Adrenal gland (tissue), 12 donors: ENCODE data around the gene PTPRD. TPM values are rescaled to one million over a fixed set of nuclear protein-coding genes. Genes with fewer than 3 reads are reported as not detected.
"Not testable (repeated sequence)": the region's sequence is repeated elsewhere in the genome, so short reads cannot be mapped to it uniquely, and the experiment has no call there.

Experiments used
- DNase-seq, 7 donors: peaks; one replicate each; pipeline ENCODE4 v3.0.0-alpha.2; 2019 to 2020
- H3K27ac ChIP-seq, 5 donors: fragments of 200-600 bp; sonication (generic) in 4 of 5; 1 replicate in 3 of 5; 2 replicates in 2 of 5; pipeline versions ENCODE4 v1.5.1 to v1.8.0; 2016 to 2020; ENCODE audit warnings: mild to moderate bottlenecking in 1 of 5
- H3K27me3 ChIP-seq: fragments of 200-600 bp; 2 replicates; pipeline ENCODE4 v1.8.0; 2021
- H3K36me3 ChIP-seq, 2 donors: fragments of 200-600 bp; replicated peaks in 1 of 2; 1 replicate in 1 of 2; 2 replicates in 1 of 2; pipeline versions ENCODE4 v1.5.1 to v1.8.0; 2018 to 2022
- H3K4me1 ChIP-seq, 2 donors: fragments of 200-600 bp; replicated peaks in 1 of 2; 1 replicate in 1 of 2; 2 replicates in 1 of 2; pipeline versions ENCODE4 v1.5.1 to v1.8.0; 2018 to 2021
- H3K4me3 ChIP-seq, 4 donors: fragments of 200-600 bp; sonication (generic) in 3 of 4; one replicate each; pipeline ENCODE4 v1.5.1; 2016 to 2018
- H3K9me3 ChIP-seq, 3 donors: fragments of 200-600 bp; sonication (generic) in 1 of 3; replicated peaks in 1 of 3; 1 replicate in 2 of 3; 2 replicates in 1 of 3; pipeline versions ENCODE4 v1.5.1 to v1.8.0; 2016 to 2021
- POLR2A ChIP-seq, 2 donors: fragments of 450-650 bp; IDR thresholded peaks; one replicate each; pipeline ENCODE4 v1.6.1; 2017; ENCODE audit warnings: antibody characterized with exemption in 2 of 2, mild to moderate bottlenecking in 2 of 2, moderate library complexity in 1 of 2
- WGBS, 4 donors: extraction: QIAGEN DNeasy Blood & Tissue Kit in 2 of 4; methylation state at CpG; one replicate each; pipeline versions ENCODE4 v1.1.5 to v1.1.7; 2013 to 2017; 5-methylcytosine and 5-hydroxymethylcytosine counted together
- intact Hi-C, 2 donors: fragments of 100-400 bp; cut with DNase I; formaldehyde crosslinking; loops; one replicate each; pipeline versions ENCODE4 v1.14.1 to v1.15.0; 2022 to 2023
- polyA plus RNA-seq, 3 donors: library from polyadenylated mRNA; stranded (reverse); fragments of 200-250 nt in 2 of 3; fragments of 350-450 nt in 1 of 3; fragmentation: Illumina TruSeq in 1 of 3; extraction: RNeasy Lipid Tissue Mini Kit (QIAGEN cat#74804) in 1 of 3; gene quantifications; one replicate each; pipeline ENCODE4 v1.2.3, GENCODE V29; 2013 to 2014
- total RNA-seq, 9 donors: library from RNA; depleted of rRNA in 4 of 9; stranded (reverse); fragments of >200 nt in 4 of 9; fragments of 120-200 nt in 1 of 9; fragmentation: NEBNext Ultra II Directional in 1 of 9; extraction: Animal tissue kit (Norgen Biotek cat#: 25700) in 1 of 9; gene quantifications; one replicate each; pipeline versions ENCODE4 v1.1.0 to v1.2.4, GENCODE V29; 2013 to 2023
- TF ChIP-seq, protein P1 (sequence below), 6 experiments: fragments of 450-650 bp in 4 of 6; fragments of 200-600 bp in 2 of 6; sonication (generic) in 1 of 6; IDR thresholded peaks; 1 replicate in 5 of 6; 2 replicates in 1 of 6; pipeline versions ENCODE4 v1.5.1 to v1.8.0; 2016 to 2021; ENCODE audit warnings: antibody characterized with exemption in 6 of 6, mild to moderate bottlenecking in 2 of 6, moderate library complexity in 1 of 6
- donor health status: healthy with polysubstance abuse.
- donor health status: Bipolar disorder and iron deficiency.
- donor health status: DM: yes; HTN: yes; CAD: no.
- donor health status: DM: no; HTN: no; CAD: no.
- donor health status: DM: no; HTN: no; CAD: no.
- donor health status: DM: yes; HTN: yes; CAD: no.

The PTPRD gene
- total and polyA plus RNA-seq, 12 donors: 0.61 to 71.2 (median 4.5) TPM

DNA sequence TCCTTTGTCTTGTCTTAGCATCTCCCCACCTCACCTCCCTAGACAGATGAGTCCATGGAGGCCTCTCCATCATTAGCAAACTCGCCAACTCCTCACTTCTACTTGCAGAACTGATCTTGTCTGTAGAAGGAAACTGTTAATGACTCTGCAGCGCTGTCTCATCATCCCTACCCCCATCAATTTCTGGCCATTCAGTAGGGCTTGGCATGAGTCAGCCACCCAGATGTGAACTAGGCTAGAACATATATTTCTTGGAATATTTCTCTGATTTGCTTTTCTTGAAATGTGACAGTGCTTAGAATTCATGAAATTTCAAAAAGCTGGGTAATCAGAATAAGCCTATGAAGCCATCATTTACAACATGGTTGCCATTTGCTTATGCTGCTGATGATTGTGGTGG is 1688.2 kb downstream of the PTPRD start:
- intact Hi-C loops: no loop called here
- TF ChIP-seq, protein P1, sequence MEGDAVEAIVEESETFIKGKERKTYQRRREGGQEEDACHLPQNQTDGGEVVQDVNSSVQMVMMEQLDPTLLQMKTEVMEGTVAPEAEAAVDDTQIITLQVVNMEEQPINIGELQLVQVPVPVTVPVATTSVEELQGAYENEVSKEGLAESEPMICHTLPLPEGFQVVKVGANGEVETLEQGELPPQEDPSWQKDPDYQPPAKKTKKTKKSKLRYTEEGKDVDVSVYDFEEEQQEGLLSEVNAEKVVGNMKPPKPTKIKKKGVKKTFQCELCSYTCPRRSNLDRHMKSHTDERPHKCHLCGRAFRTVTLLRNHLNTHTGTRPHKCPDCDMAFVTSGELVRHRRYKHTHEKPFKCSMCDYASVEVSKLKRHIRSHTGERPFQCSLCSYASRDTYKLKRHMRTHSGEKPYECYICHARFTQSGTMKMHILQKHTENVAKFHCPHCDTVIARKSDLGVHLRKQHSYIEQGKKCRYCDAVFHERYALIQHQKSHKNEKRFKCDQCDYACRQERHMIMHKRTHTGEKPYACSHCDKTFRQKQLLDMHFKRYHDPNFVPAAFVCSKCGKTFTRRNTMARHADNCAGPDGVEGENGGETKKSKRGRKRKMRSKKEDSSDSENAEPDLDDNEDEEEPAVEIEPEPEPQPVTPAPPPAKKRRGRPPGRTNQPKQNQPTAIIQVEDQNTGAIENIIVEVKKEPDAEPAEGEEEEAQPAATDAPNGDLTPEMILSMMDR (IDR thresholded peaks at IDR 0.05): no peak
- no peak for TF ChIP-seq POLR2A (IDR thresholded peaks at IDR 0.05)
- Histone ChIP-seq H3K4me1 (no peaks in the 10 kb centered on the region), H3K4me3 (no peak overlapping the region), H3K36me3 (no peaks in the 10 kb centered on the region), H3K9me3 (no peaks in the 10 kb centered on the region), H3K27me3 (no peaks in the 10 kb centered on the region), H3K27ac (no peak overlapping the region)
- 76 to 85% (median 79%) methylated on average over 2 of the region's 2 CpGs for WGBS, 4 donors
- DNase-seq: no peak

GRCh38 chr9:8920478-8921183 is 1692.2 kb downstream of the PTPRD start:
- intact Hi-C loops, H3K4me1 ChIP-seq: not testable (repeated sequence)

GRCh38 chr9:8917956-8918739 is 1694.7 kb downstream of the PTPRD start:
- Histone ChIP-seq H3K9me3 (no peaks in the 10 kb centered on the region), H3K4me1 (no peaks in the 10 kb centered on the region), H3K27me3 (no peaks in the 10 kb centered on the region), H3K4me3 (no peak overlapping the region), H3K27ac (no peak overlapping the region), H3K36me3 (no peaks in the 10 kb centered on the region)
- intact Hi-C loops: no loop called here
- WGBS, 4 donors: 80 to 84% (median 81%) methylated on average over 7 of the region's 7 CpGs
- DNase-seq: no peak
- TF ChIP-seq, protein P1 (IDR thresholded peaks at IDR 0.05): no peak
- no peak for TF ChIP-seq POLR2A (IDR thresholded peaks at IDR 0.05)

More at GRCh38 chr9:8920478-8921183, 1692.2 kb downstream of the PTPRD start:
- not testable (repeated sequence) for H3K27me3 ChIP-seq, H3K27ac ChIP-seq, H3K36me3 ChIP-seq, DNase-seq, H3K4me3 ChIP-seq, H3K9me3 ChIP-seq
- 88 to 96% (median 93%) methylated on average over 19 of the region's 19 CpGs for WGBS, 4 donors

GRCh38 chr9:8916771-8917170 is 1696.0 kb downstream of the PTPRD start:
- H3K4me3 ChIP-seq: no peak overlapping the region
- no peaks in the 10 kb centered on the region for H3K4me1 ChIP-seq
- H3K9me3 ChIP-seq: no peaks in the 10 kb centered on the region
- no peaks in the 10 kb centered on the region for H3K27me3 ChIP-seq
- H3K36me3 ChIP-seq: no peaks in the 10 kb centered on the region
- no peak for TF ChIP-seq POLR2A (IDR thresholded peaks at IDR 0.05)
- TF ChIP-seq, protein P1 (IDR thresholded peaks at IDR 0.05): no peak
- intact Hi-C loops: no loop called here
- no peak overlapping the region for H3K27ac ChIP-seq
- no peak for DNase-seq
- 82 to 92% (median 88%) methylated on average over 2 of the region's 2 CpGs for WGBS, 4 donors
